LoVo (cell line): ENCODE data around the gene RBM45.
"Not testable (repeated sequence)": the region's sequence is repeated elsewhere in the genome, so short reads cannot be mapped to it uniquely, and the experiment has no call there.

Experiments
- DNase-seq: peaks from one replicate; pipeline ENCODE4 v3.0.0-alpha.2; 2016; ENCODE audit warnings: low spot score

Gene RBM45

GRCh38 chr2:178106053-178106452 is 6.2 kb upstream of the RBM45 start:
- no peak for DNase-seq

GRCh38 chr2:178108176-178108575 is 4.1 kb upstream of the RBM45 start:
- no peak for DNase-seq

GRCh38 chr2:178109813-178110212 is 2.4 kb upstream of the RBM45 start:
- peak; percentile 41 for DNase-seq

- DNase-seq, result no peak
These were observed 1.6 kb upstream of the RBM45 start for GRCh38 chr2:178110681-178111080.

- no peak for DNase-seq
These were observed 494 bp upstream of the RBM45 start for GRCh38 chr2:178111743-178112142.

GRCh38 chr2:178114462-178114861 is 2.2 kb downstream of the RBM45 start:
- no peak for DNase-seq

- DNase-seq, result no peak
These were observed 3.0 kb downstream of the RBM45 start for GRCh38 chr2:178115271-178115670.

GRCh38 chr2:178117725-178118124 is 5.5 kb downstream of the RBM45 start:
- DNase-seq, result no peak

GRCh38 chr2:178119179-178119922 is 7.1 kb downstream of the RBM45 start:
- DNase-seq, result no peak

- no peak for DNase-seq
These were observed 10.9 kb downstream of the RBM45 start for GRCh38 chr2:178123163-178123562.

- no peak for DNase-seq
These were observed 12.9 kb downstream of the RBM45 start for GRCh38 chr2:178125125-178125524.

- no peak for DNase-seq
These were observed 13.6 kb downstream of the RBM45 start for GRCh38 chr2:178125862-178126261.

GRCh38 chr2:178128836-178129630 is 16.8 kb downstream of the RBM45 start:
- DNase-seq, result no peak

- no peak for DNase-seq
These were observed 24.2 kb downstream of the RBM45 start for GRCh38 chr2:178136321-178137025.

- DNase-seq, result no peak
These were observed 30.2 kb downstream of the RBM45 start for GRCh38 chr2:178142274-178143065.

GRCh38 chr2:178143481-178143880 is 31.2 kb downstream of the RBM45 start:
- DNase-seq, result no peak

GRCh38 chr2:178152033-178152432 is 39.8 kb downstream of the RBM45 start:
- DNase-seq, result no peak

GRCh38 chr2:178152542-178152941 is 40.3 kb downstream of the RBM45 start:
- DNase-seq, result no peak

GRCh38 chr2:178152977-178153376 is 40.7 kb downstream of the RBM45 start:
- peak; percentile 20 for DNase-seq

GRCh38 chr2:178153878-178154277 is 41.6 kb downstream of the RBM45 start:
- DNase-seq, result not testable (repeated sequence)

GRCh38 chr2:178155524-178155923 is 43.3 kb downstream of the RBM45 start:
- no peak for DNase-seq

GRCh38 chr2:178157574-178157973 is 45.3 kb downstream of the RBM45 start:
- no peak for DNase-seq
